Smooth muscle cell (in vitro differentiated cells): Measurements from ENCODE around the gene DLST. TPM values are rescaled to one million over a fixed set of nuclear protein-coding genes. Genes with fewer than 3 reads are reported as not detected.
A peak's percentile ranks its signal among the peaks of the same experiment; 100 is the strongest.

Experiments
- DNase-seq: peaks from one replicate; lab custom pipeline; 2025; ENCODE audit not compliant: unreplicated experiment; lab: John Stamatoyannopoulos, UW
- H2AFZ ChIP-seq: fragments of 200-600 bp; sonication (generic); 2 replicates; pipeline ENCODE4 v1.6.0; 2016; ENCODE audit warnings: antibody characterized with exemption, low read depth, mild to moderate bottlenecking
- H3F3A ChIP-seq: fragments of 200-600 bp; sonication (generic); 2 replicates; pipeline ENCODE4 v1.6.0; 2017; ENCODE audit warnings: antibody characterized with exemption, low read depth
- H3K27ac ChIP-seq: fragments of 200-600 bp; sonication (generic); 2 replicates; pipeline ENCODE4 v1.5.1; 2016; ENCODE audit warnings: low read depth, mild to moderate bottlenecking
- H3K27me3 ChIP-seq: fragments of 200-600 bp; sonication (generic); 2 replicates; pipeline ENCODE4 v1.6.1; 2016; ENCODE audit warnings: low read depth, mild to moderate bottlenecking
- H3K36me3 ChIP-seq: fragments of 200-600 bp; sonication (generic); 2 replicates; pipeline ENCODE4 v1.5.1; 2016; ENCODE audit warnings: low read depth
- H3K4me1 ChIP-seq: fragments of 200-600 bp; sonication (generic); 2 replicates; pipeline ENCODE4 v1.5.1; 2016; ENCODE audit warnings: low read depth
- H3K4me2 ChIP-seq: fragments of 200-600 bp; sonication (generic); 2 replicates; pipeline ENCODE4 v1.6.0; 2016; ENCODE audit warnings: mild to moderate bottlenecking
- H3K4me3 ChIP-seq: fragments of 200-600 bp; sonication (generic); 2 replicates; pipeline ENCODE4 v1.5.1; 2016; ENCODE audit warnings: mild to moderate bottlenecking
- H3K79me2 ChIP-seq: fragments of 200-600 bp; sonication (generic); 2 replicates; pipeline ENCODE4 v1.6.0; 2016; ENCODE audit warnings: low read depth, mild to moderate bottlenecking
- H3K9ac ChIP-seq: fragments of 200-600 bp; sonication (generic); 2 replicates; pipeline ENCODE4 v1.6.0; 2016; ENCODE audit warnings: low read depth
- H3K9me3 ChIP-seq: fragments of 200-600 bp; sonication (generic); replicated peaks from 2 replicates; pipeline ENCODE4 v1.5.1; 2016; ENCODE audit warnings: low read depth
- H4K20me1 ChIP-seq: fragments of 200-600 bp; sonication (generic); 2 replicates; pipeline ENCODE4 v1.6.0; 2016; ENCODE audit warnings: low read depth
- WGBS: methylation state at CpG from one replicate; pipeline ENCODE4 v1.1.7; 2016; ENCODE audit warnings: low lambda C conversion rate; 5-methylcytosine and 5-hydroxymethylcytosine counted together
- polyA plus RNA-seq: library from polyadenylated mRNA; unstranded; fragments of >200 nt; fragmentation: Nextera tagmentation; extraction: Ambion mirVana; gene quantifications from 2 replicates; pipeline ENCODE4 v1.2.1, GENCODE V29; 2016
- total RNA-seq: library from RNA; depleted of rRNA; stranded (reverse); fragments of >200 nt; gene quantifications from 2 replicates; pipeline ENCODE4 v1.2.3, GENCODE V29; 2014
- TF ChIP-seq, protein P1 (sequence below): fragments of 200-600 bp; sonication (generic); IDR thresholded peaks from 2 replicates; pipeline ENCODE4 v1.5.1; 2017; ENCODE audit warnings: borderline replicate concordance, mild to moderate bottlenecking, antibody characterized with exemption; ENCODE audit not compliant: insufficient read depth, poor library complexity, severe bottlenecking

DLST gene
- total and polyA plus RNA-seq, 2 experiments from 2014 or later, result 4.9 to 46.9 TPM

DNA sequence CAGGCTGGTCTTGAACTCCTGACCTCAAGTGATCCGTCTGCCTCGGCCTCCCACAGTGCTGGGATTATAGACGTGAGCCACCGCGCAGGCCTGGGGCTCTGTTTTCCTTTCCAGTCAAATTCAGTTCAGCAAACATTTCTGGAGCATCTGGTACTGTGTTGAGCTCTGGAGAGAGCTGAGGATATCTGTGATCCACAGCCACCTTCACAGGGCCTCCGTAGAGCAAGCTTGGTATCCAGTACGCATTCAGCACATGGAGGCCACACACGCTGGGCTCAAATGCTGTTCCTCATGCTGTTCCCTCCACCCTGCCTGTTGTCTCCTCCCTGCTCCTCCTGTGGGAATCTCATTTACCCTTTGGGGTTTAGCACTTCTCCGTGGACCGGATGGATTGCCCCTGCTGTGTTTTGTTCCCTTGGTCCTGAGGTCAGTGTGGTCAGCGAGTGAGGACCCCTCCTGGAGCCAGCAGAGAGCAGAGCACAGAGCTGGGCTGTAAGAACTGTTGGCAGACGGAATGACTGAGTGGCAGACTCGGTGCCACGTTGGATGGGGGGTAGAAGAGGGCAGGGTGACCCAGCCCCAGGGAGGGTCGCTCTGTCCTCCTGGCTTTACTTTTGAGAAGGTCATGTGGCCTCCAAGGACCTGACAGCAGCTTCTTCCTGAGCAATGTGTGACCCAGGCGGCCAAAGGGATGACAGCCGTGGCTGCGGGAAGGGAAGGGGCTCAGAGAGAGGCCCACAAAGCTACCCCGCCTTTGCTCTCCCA, 40.5 kb downstream of the DLST start:
- no peaks in the 10 kb centered on the region for H3F3A ChIP-seq
- H3K79me2 ChIP-seq, result no peaks in the 10 kb centered on the region
- no peak overlapping the region for H3K4me2 ChIP-seq
- TF ChIP-seq, protein P1, sequence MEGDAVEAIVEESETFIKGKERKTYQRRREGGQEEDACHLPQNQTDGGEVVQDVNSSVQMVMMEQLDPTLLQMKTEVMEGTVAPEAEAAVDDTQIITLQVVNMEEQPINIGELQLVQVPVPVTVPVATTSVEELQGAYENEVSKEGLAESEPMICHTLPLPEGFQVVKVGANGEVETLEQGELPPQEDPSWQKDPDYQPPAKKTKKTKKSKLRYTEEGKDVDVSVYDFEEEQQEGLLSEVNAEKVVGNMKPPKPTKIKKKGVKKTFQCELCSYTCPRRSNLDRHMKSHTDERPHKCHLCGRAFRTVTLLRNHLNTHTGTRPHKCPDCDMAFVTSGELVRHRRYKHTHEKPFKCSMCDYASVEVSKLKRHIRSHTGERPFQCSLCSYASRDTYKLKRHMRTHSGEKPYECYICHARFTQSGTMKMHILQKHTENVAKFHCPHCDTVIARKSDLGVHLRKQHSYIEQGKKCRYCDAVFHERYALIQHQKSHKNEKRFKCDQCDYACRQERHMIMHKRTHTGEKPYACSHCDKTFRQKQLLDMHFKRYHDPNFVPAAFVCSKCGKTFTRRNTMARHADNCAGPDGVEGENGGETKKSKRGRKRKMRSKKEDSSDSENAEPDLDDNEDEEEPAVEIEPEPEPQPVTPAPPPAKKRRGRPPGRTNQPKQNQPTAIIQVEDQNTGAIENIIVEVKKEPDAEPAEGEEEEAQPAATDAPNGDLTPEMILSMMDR, result no peak
- no peaks in the 10 kb centered on the region for H4K20me1 ChIP-seq
- no peak overlapping the region for H3K4me3 ChIP-seq
- H3K9me3 ChIP-seq, result no peaks in the 10 kb centered on the region
- DNase-seq, result no peak
- H3K36me3 ChIP-seq, result no peaks in the 10 kb centered on the region
- 77% methylated on average over 19 of the region's 19 CpGs for WGBS
- H3K27ac ChIP-seq, result no peak overlapping the region
- no peak overlapping the region for H2AFZ ChIP-seq
- H3K27me3 ChIP-seq, result peaks cover 21% of the 10 kb centered on the region
- H3K9ac ChIP-seq, result no peak overlapping the region
- H3K4me1 ChIP-seq, result no peaks in the 10 kb centered on the region

DNA sequence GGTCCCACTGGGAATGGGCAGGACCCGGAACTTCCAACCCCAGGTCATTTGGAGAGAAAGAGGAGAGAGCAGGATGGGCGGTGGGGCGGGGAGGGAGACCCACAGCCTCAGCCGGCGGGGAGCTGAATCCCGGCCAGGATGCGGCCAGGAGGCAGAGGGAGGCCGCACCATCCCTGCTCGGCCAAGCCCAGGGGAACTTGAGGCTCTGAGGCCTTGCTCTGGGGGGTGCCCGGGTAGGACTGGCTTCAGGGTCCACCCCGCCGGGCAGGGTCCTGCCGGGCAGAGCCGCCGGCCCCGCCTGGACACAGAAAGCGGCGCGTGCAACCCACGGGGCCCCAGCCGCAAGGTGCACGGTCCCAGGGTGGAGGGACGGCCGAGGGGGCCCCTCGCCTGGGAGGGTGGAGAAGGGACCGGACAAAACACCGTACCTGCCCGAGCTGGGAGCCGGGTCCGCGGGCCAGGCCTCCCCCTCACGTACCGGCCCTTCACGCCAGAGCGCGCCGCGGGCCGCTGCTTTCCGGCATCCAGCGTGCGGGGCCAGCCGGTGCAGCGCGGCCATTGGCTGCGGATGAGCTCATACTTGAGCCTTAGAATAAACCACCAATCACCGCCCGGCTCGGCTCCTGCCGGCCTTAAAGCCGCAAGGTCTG, 41.2 kb downstream of the DLST start, which contains the start of gene RPS6KL1:
RPS6KL1 (minus strand) TSS at position 509 of the 650 bp plus-strand sequence. CDS start 1,719 bp downstream, outside the sequence.
- H3F3A ChIP-seq, result no peaks in the 10 kb centered on the region
- no peaks in the 10 kb centered on the region for H3K4me1 ChIP-seq
- 3% methylated on average over 32 of the region's 51 CpGs for WGBS
- H3K9ac ChIP-seq, result no peak within 1 kb of the TSS
- H3K36me3 ChIP-seq, result no peaks in the 10 kb centered on the region
- TF ChIP-seq, protein P1, result no peak
- no peak within 1 kb of the TSS for H3K27ac ChIP-seq
- no peak for DNase-seq
- no peaks in the 10 kb centered on the region for H3K79me2 ChIP-seq
- H3K4me2 ChIP-seq, result peak within 1 kb of the TSS; percentile 84
- H3K9me3 ChIP-seq, result no peaks in the 10 kb centered on the region
- no peak within 1 kb of the TSS for H2AFZ ChIP-seq
- H3K4me3 ChIP-seq, result peak within 1 kb of the TSS; percentile 41
- peaks cover 27% of the 10 kb centered on the region for H3K27me3 ChIP-seq
- no peaks in the 10 kb centered on the region for H4K20me1 ChIP-seq

DNA sequence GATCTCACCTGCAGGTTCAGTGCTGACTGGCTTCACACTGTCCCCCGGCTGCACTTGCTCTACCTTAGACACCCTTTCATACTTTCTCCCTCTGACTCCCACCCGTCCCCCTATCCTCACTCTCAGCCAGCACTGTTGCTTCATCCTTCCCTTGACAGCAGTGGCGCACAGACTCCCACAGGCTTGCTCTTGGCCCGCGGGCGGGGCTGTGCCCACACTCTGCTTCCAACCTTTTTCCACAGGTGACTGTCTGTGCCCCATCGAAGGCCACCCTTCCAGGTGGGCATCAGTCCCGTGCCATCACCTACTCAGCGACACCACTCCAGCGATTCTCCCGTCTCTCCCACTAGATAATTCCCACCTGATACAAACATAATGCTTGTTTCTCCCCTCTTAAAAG, 42.3 kb downstream of the DLST start:
- H3K27me3 ChIP-seq, result peaks cover 29% of the 10 kb centered on the region
- H3K4me3 ChIP-seq, result no peak overlapping the region
- H3K4me2 ChIP-seq, result no peak overlapping the region
- no peaks in the 10 kb centered on the region for H3K36me3 ChIP-seq
- no peaks in the 10 kb centered on the region for H3F3A ChIP-seq
- no peak overlapping the region for H3K9ac ChIP-seq
- H4K20me1 ChIP-seq, result no peaks in the 10 kb centered on the region
- no peaks in the 10 kb centered on the region for H3K79me2 ChIP-seq
- no peaks in the 10 kb centered on the region for H3K9me3 ChIP-seq
- H2AFZ ChIP-seq, result no peak overlapping the region
- whole genome bisulfite sequencing, result 93% methylated on average over 11 of the region's 11 CpGs
- no peak overlapping the region for H3K27ac ChIP-seq
- no peak for DNase-seq
- TF ChIP-seq, protein P1, result no peak
- H3K4me1 ChIP-seq, result no peaks in the 10 kb centered on the region
